Lung (tissue), 12 donors: ENCODE results near the gene PYGO2. TPM values are rescaled to one million over a fixed set of nuclear protein-coding genes. Genes with fewer than 3 reads are reported as not detected.

Source experiments
- ATAC-seq: fragments of 200-7000 bp; cut with Tn5 transposase; one replicate; pipeline ENCODE4 v1.9.1; 2020; ENCODE audit warnings: moderate number of reproducible peaks; ENCODE audit not compliant: insufficient read depth, low FRiP score
- DNase-seq, 3 donors: peaks; one replicate each; pipeline ENCODE4 v3.0.0-alpha.2; 2013 to 2017
- H3K27ac ChIP-seq, 2 donors: one replicate each; pipeline ENCODE4 v1.5.1; 2013; ENCODE audit warnings: mild to moderate bottlenecking in 2 of 2, moderate library complexity in 2 of 2, control low read depth in 1 of 2, inconsistent platforms in 1 of 2, low read depth in 1 of 2, low read length in 1 of 2
- H3K27me3 ChIP-seq, 3 donors: one replicate each; pipeline ENCODE4 v1.5.1; 2013; ENCODE audit warnings: low read length in 2 of 3; ENCODE audit not compliant: control insufficient read depth in 3 of 3, insufficient read depth in 3 of 3
- H3K36me3 ChIP-seq, 4 donors: one replicate each; pipeline ENCODE4 v1.5.1; 2013; ENCODE audit warnings: low read length in 4 of 4, mild to moderate bottlenecking in 1 of 4, moderate library complexity in 1 of 4; ENCODE audit not compliant: control insufficient read depth in 4 of 4, insufficient read depth in 4 of 4
- H3K4me1 ChIP-seq, 5 donors: one replicate each; pipeline ENCODE4 v1.5.1; 2013; ENCODE audit warnings: low read length in 5 of 5, mild to moderate bottlenecking in 2 of 5, moderate library complexity in 1 of 5; ENCODE audit not compliant: control insufficient read depth in 5 of 5, insufficient read depth in 5 of 5
- H3K4me3 ChIP-seq: one replicate; pipeline ENCODE4 v1.5.1; 2013; ENCODE audit warnings: mild to moderate bottlenecking, control low read depth, moderate library complexity
- H3K9ac ChIP-seq, 2 donors: one replicate each; pipeline ENCODE4 v1.5.1; 2013; ENCODE audit warnings: low read length in 2 of 2, control low read depth in 1 of 2; ENCODE audit not compliant: insufficient read depth in 1 of 2
- H3K9me3 ChIP-seq, 4 donors: one replicate each; pipeline ENCODE4 v1.5.1; 2013; ENCODE audit warnings: low read length in 3 of 4, mild to moderate bottlenecking in 1 of 4, moderate library complexity in 1 of 4; ENCODE audit not compliant: control insufficient read depth in 4 of 4, insufficient read depth in 3 of 4
- CTCF ChIP-seq: IDR thresholded peaks from 2 replicates; pipeline ENCODE4 v1.5.1; 2012; ENCODE audit warnings: mild to moderate bottlenecking; ENCODE audit errors: control extremely low read depth, extremely low read depth
- WGBS, 2 donors: extraction: QIAGEN DNeasy Blood & Tissue Kit; methylation state at CpG; one replicate each; pipeline ENCODE4 v1.1.7; 2013; 5-methylcytosine and 5-hydroxymethylcytosine counted together
- polyA plus RNA-seq, 2 donors: library from polyadenylated mRNA; stranded (reverse); fragments of 200-250 nt; gene quantifications; one replicate each; pipeline ENCODE4 v1.2.1, GENCODE V29; 2013
- total RNA-seq, 2 donors: library from RNA; depleted of rRNA in 1 of 2; stranded (reverse); fragments of >200 nt in 1 of 2; gene quantifications; one replicate each; pipeline ENCODE4 v1.2.1, GENCODE V29; 2014 to 2021
- donor health status: control.
- donor health status: control.
- donor health status: Bipolar disorder and iron deficiency.
- donor health status: healthy.
- donor health status: DM: yes; HTN: yes; CAD: no.

PYGO2 gene
- total and polyA plus RNA-seq, 4 donors = 14.6 to 25.2 (median 20.0) TPM

DNA sequence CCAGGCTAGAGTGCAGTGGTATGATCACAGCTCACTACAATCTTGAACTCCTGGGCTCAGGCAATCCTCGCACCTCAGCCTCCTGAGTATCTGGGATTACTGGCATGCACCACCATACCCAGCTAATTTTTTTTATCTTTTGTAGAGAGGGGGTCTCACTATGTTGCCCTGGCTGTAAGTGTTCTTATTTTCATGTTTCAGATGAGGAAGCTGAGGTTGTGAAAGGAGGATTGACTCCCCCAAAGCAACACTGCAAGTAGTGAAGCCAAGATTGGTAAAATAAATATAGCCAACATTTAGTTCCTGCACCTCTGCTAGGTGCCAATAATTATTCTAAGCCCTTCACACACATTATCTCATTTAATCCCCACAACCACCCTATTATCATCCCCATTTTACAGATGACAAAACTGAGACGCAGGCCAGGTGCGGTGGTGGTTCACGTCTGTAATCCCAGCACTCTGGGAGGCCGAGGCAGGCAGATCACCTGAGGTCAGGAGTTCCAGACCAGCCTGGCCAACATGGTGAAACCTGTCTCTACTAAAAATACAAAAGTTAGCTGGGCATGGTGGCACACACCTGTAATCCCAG is 27.1 kb downstream of the PYGO2 start:
- Histone ChIP-seq H3K4me1 (peaks cover 0 to 12% (median 8%) of the 10 kb centered on the region in 5 donors), H3K27me3 (no peaks in the 10 kb centered on the region), H3K9ac (no peak overlapping the region), H3K27ac (no peak overlapping the region), H3K4me3 (no peak overlapping the region), H3K9me3 (no peaks in the 10 kb centered on the region), H3K36me3 (peaks cover 0 to 6% (median 0%) of the 10 kb centered on the region in 4 donors)
- ATAC-seq = no peak
- DNase-seq = no peak
- WGBS, 2 donors = 96% methylated on average over 5 of the region's 5 CpGs
- TF ChIP-seq CTCF = no peak

DNA sequence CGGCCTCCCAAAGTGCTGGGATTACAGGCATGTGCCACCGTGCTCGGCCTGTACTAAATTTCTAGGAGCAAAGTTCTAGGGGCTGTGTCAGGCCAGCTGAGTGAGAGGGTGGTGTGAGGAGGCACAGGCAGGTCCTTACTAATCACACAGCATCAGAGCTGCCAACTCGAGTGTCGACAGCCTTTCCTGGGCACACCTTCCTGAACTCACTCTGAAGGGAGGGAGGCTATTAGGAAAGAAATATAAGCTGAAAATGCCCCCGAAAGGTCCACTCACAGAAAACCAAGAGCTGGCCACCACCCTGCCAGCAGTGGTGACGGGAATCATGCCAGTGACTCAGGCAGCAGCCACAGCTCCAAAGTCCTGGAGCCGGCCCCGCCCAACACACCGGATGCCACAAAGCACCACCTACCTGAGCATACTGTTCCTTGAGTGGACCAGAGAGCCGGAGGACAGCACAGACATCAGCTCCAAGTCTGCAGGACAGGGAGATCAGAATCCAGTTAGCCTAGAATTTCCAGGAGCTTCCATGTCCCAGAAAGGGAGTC is 29.6 kb downstream of the PYGO2 start:
- Histone ChIP-seq H3K27ac (peak overlapping the region in 1 of 2 donors; percentile 80), H3K9ac (no peak overlapping the region), H3K4me1 (peaks cover 0 to 8% (median 4%) of the 10 kb centered on the region in 5 donors), H3K9me3 (no peaks in the 10 kb centered on the region), H3K4me3 (no peak overlapping the region), H3K36me3 (peaks cover 0 to 21% (median 8%) of the 10 kb centered on the region in 4 donors), H3K27me3 (no peaks in the 10 kb centered on the region)
- 76 to 92% methylated on average over 11 of the region's 11 CpGs for WGBS, 2 donors
- TF ChIP-seq CTCF = no peak
- DNase-seq (no peak), ATAC-seq (peak; percentile 23)

DNA sequence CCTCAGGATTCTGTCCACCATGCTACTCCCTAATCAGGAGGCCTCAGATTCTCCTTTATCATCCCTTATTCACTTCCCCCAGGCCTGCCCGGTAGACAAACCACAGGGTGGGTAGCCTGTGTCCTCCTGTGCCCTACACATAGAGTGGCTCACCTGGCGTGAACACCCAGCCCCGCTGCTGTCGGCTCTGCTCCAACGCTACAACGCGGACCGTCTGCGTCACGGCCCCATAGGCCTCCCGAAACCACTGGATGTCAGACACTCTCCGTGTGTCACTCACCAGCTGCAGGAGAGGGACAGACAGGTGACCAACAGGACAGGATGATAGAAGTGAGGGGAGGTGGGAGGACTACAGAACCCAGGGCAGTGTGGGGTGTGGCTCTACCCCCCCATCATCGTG is 35.4 kb downstream of the PYGO2 start:
- H3K36me3 ChIP-seq = peaks cover 0 to 60% (median 23%) of the 10 kb centered on the region in 4 donors
- WGBS, 2 donors = 72 to 81% methylated on average over 13 of the region's 13 CpGs
- ATAC-seq = no peak

More for the DNA sequence above, 35.4 kb downstream of the PYGO2 start:
- DNase-seq = no peak
- TF ChIP-seq CTCF = no peak
- Histone ChIP-seq H3K4me1 (no peaks in the 10 kb centered on the region), H3K9ac (no peak overlapping the region), H3K9me3 (no peaks in the 10 kb centered on the region), H3K4me3 (no peak overlapping the region), H3K27ac (no peak overlapping the region), H3K27me3 (no peaks in the 10 kb centered on the region)
